HepG2 (cell line): ENCODE results near the gene HCK. TPM values are rescaled to one million over a fixed set of nuclear protein-coding genes. Genes with fewer than 3 reads are reported as not detected.

Source experiments
- EZH2 ChIP-seq: conservative IDR thresholded peaks from 2 replicates; pipeline ENCODE4 v1.6.1; 2012; ENCODE audit warnings: mild to moderate bottlenecking, low read depth, low read length, moderate library complexity
- HNF4A ChIP-seq: sonication (generic); formaldehyde crosslinking; IDR thresholded peaks from 2 replicates; pipeline ENCODE4 v1.4.0; 2020; ENCODE audit warnings: missing genetic modification reagents
- KLF15 ChIP-seq: sonication (generic); formaldehyde crosslinking; IDR thresholded peaks from 2 replicates; pipeline ENCODE4 v1.8.1; 2023; ENCODE audit warnings: borderline replicate concordance, mild to moderate bottlenecking, inconsistent platforms, missing genetic modification reagents, mixed read lengths
- NCOA2 ChIP-seq: sonication (generic); formaldehyde crosslinking; IDR thresholded peaks from 2 replicates; pipeline ENCODE4 v1.8.0; 2022; ENCODE audit warnings: inconsistent platforms
- NFE2L2 ChIP-seq: fragments of 150-350 bp; IDR thresholded peaks from 2 replicates; pipeline ENCODE4 v1.6.1; 2014; ENCODE audit warnings: low read length
- POLR2AphosphoS2 ChIP-seq: IDR thresholded peaks from 2 replicates; pipeline ENCODE4 v1.6.1; 2011; ENCODE audit warnings: low read depth, low read length, improper control_type of control experiment
- RARG ChIP-seq: sonication (generic); formaldehyde crosslinking; IDR thresholded peaks from 2 replicates; pipeline ENCODE4 v1.4.0; 2020; ENCODE audit warnings: low read depth, mild to moderate bottlenecking, missing genetic modification reagents
- SETDB1 ChIP-seq: sonication (generic); formaldehyde crosslinking; IDR thresholded peaks from 2 replicates; pipeline ENCODE4 v1.5.1; 2020; ENCODE audit warnings: missing genetic modification reagents, mild to moderate bottlenecking, borderline replicate concordance
- SUZ12 ChIP-seq: fragments of 150-350 bp; IDR thresholded peaks from 2 replicates; pipeline ENCODE4 v1.6.1; 2014; ENCODE audit warnings: low read depth, low read length
- ZC3H4 ChIP-seq: sonication (generic); formaldehyde crosslinking; IDR thresholded peaks from 2 replicates; pipeline ENCODE4 v1.4.0; 2020; ENCODE audit warnings: missing genetic modification reagents, borderline replicate concordance
- ZNF121 ChIP-seq: sonication (generic); formaldehyde crosslinking; IDR thresholded peaks from 2 replicates; pipeline ENCODE4 v1.5.0; 2020; ENCODE audit warnings: mild to moderate bottlenecking, missing genetic modification reagents
- ZNF224 ChIP-seq: sonication (generic); formaldehyde crosslinking; IDR thresholded peaks from 2 replicates; pipeline ENCODE4 v1.5.0; 2020; ENCODE audit warnings: mild to moderate bottlenecking, missing genetic modification reagents
- ZNF460 ChIP-seq: sonication (generic); formaldehyde crosslinking; IDR thresholded peaks from 2 replicates; pipeline ENCODE4 v1.5.1; 2020; ENCODE audit warnings: missing genetic modification reagents, mild to moderate bottlenecking, borderline replicate concordance
- ZNF724P ChIP-seq: sonication (generic); formaldehyde crosslinking; IDR thresholded peaks from 2 replicates; pipeline ENCODE4 v1.8.0; 2022; ENCODE audit warnings: missing genetic modification reagents, borderline replicate concordance
- ZNF780A ChIP-seq: sonication (generic); formaldehyde crosslinking; IDR thresholded peaks from 2 replicates; pipeline ENCODE4 v1.8.0; 2022; ENCODE audit warnings: mild to moderate bottlenecking, missing genetic modification reagents, moderate library complexity
- polyA plus RNA-seq, 8 experiments: library from polyadenylated mRNA; depleted of rRNA in 3 of 8; stranded (reverse) in 7 of 8; unstranded in 1 of 8; fragments of >200 nt; fragmentation: Illumina TruSeq in 4 of 8; extraction: Trizol in 4 of 8; gene quantifications; 2 replicates each; pipeline versions ENCODE4 v1.2.1 to v1.2.3, GENCODE V29; 2011 to 2016; ENCODE audit warnings: low read depth in 4 of 8, missing spikeins in 1 of 8, mixed read lengths in 1 of 8; ENCODE audit not compliant: insufficient read depth in 1 of 8
- total RNA-seq, 5 experiments: library from RNA; depleted of rRNA; stranded (reverse); fragments of >200 nt; fragmentation: Illumina TruSeq; extraction: Trizol; gene quantifications; 2 replicates each; pipeline ENCODE4 v1.2.3, GENCODE V29; 2016; ENCODE audit warnings: low read depth in 1 of 5
- TF ChIP-seq, protein P1 (sequence below): sonication (generic); formaldehyde crosslinking; conservative IDR thresholded peaks from 2 replicates; pipeline ENCODE4 v1.8.0; 2022; ENCODE audit warnings: low read depth, missing genetic modification reagents
- TF ChIP-seq, protein P2 (sequence below): sonication (generic); formaldehyde crosslinking; IDR thresholded peaks from 2 replicates; pipeline ENCODE4 v1.4.0; 2020; ENCODE audit warnings: mild to moderate bottlenecking, missing genetic modification reagents
- TF ChIP-seq, protein P3 (sequence below): sonication (generic); formaldehyde crosslinking; IDR thresholded peaks from 2 replicates; pipeline ENCODE4 v1.8.0; 2022; ENCODE audit warnings: mild to moderate bottlenecking, missing genetic modification reagents; ENCODE audit not compliant: insufficient replicate concordance
- TF ChIP-seq, protein P4 (sequence below): sonication (generic); formaldehyde crosslinking; IDR thresholded peaks from 2 replicates; pipeline ENCODE4 v1.4.0; 2020; ENCODE audit warnings: missing genetic modification reagents
- TF ChIP-seq, protein P5 (sequence below): sonication (generic); formaldehyde crosslinking; IDR thresholded peaks from 2 replicates; pipeline ENCODE4 v1.8.0; 2023; ENCODE audit warnings: mild to moderate bottlenecking, missing genetic modification reagents

The HCK gene
- total and polyA plus RNA-seq, 2 of the 13 experiments (the other 11 are each of a cell fraction or from before 2014, with no cell fraction given): 0.04 TPM; not detected in 1

DNA sequence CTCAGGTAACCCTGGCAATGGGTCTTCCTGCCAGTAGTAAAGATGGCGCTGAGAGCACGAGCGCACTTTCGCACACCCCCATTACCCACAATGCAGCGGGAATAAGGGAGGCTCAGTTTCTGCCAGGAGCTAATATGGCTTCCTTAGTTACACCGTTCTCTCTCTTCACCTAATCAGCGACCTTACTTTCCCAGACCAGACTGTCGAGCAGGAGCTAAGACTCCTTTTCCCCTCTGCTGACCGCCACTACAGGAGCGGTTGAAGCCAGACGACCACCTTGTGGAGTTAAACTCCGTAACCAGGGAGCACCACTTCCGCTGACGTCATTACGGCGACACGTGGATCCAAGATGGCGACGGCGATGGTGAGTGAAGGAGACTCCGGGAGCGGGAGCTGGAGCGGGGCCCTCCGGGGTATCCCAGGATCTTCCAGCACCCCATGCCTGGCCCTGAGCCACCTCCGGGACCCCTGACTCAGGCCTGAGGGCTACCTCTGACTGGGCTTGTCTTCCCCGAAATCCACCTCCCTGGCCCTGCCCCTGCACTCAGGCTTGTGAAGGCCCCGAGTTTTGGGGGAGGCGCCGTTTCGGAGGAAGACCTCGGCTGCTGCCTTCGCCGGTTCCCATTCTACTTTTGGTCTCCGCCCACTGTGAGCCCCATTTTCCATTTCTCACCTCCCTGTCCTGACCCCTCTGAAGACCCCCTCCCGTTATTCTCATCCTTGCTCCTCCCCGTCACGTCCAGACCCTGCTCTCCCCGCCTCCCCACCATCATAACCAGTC lies 57.5 kb downstream of the HCK start, which contains the start of gene TM9SF4 (continued):
- TF ChIP-seq, protein P1, sequence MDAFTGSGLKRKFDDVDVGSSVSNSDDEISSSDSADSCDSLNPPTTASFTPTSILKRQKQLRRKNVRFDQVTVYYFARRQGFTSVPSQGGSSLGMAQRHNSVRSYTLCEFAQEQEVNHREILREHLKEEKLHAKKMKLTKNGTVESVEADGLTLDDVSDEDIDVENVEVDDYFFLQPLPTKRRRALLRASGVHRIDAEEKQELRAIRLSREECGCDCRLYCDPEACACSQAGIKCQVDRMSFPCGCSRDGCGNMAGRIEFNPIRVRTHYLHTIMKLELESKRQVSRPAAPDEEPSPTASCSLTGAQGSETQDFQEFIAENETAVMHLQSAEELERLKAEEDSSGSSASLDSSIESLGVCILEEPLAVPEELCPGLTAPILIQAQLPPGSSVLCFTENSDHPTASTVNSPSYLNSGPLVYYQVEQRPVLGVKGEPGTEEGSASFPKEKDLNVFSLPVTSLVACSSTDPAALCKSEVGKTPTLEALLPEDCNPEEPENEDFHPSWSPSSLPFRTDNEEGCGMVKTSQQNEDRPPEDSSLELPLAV (CRISPR knock-in tag): no peak
- TF ChIP-seq ZC3H4 (CRISPR knock-in tag): no peak; the same call in 1 of the 2 replicates
- TF ChIP-seq, protein P2, sequence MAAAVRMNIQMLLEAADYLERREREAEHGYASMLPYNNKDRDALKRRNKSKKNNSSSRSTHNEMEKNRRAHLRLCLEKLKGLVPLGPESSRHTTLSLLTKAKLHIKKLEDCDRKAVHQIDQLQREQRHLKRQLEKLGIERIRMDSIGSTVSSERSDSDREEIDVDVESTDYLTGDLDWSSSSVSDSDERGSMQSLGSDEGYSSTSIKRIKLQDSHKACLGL: peak; percentile 83; the same call in 1 of the 2 replicates
- no peak; the same call in 1 of the 2 replicates for TF ChIP-seq HNF4A (CRISPR knock-in tag)
- TF ChIP-seq, protein P3, sequence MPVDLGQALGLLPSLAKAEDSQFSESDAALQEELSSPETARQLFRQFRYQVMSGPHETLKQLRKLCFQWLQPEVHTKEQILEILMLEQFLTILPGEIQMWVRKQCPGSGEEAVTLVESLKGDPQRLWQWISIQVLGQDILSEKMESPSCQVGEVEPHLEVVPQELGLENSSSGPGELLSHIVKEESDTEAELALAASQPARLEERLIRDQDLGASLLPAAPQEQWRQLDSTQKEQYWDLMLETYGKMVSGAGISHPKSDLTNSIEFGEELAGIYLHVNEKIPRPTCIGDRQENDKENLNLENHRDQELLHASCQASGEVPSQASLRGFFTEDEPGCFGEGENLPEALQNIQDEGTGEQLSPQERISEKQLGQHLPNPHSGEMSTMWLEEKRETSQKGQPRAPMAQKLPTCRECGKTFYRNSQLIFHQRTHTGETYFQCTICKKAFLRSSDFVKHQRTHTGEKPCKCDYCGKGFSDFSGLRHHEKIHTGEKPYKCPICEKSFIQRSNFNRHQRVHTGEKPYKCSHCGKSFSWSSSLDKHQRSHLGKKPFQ (CRISPR knock-in tag): peak; percentile 95
- TF ChIP-seq ZNF460 (CRISPR knock-in tag): no peak; the same call in 1 of the 2 replicates
- TF ChIP-seq NFE2L2: peak; percentile 33; the same call in 1 of the 2 replicates
- TF ChIP-seq KLF15 (CRISPR knock-in tag): peak; percentile 83; the same call in 1 of the 2 replicates
- 0 out of 2 replicates have a peak, but pooled peaks have one; percentile 38 for TF ChIP-seq NCOA2 (CRISPR knock-in tag)
- TF ChIP-seq, protein P4, sequence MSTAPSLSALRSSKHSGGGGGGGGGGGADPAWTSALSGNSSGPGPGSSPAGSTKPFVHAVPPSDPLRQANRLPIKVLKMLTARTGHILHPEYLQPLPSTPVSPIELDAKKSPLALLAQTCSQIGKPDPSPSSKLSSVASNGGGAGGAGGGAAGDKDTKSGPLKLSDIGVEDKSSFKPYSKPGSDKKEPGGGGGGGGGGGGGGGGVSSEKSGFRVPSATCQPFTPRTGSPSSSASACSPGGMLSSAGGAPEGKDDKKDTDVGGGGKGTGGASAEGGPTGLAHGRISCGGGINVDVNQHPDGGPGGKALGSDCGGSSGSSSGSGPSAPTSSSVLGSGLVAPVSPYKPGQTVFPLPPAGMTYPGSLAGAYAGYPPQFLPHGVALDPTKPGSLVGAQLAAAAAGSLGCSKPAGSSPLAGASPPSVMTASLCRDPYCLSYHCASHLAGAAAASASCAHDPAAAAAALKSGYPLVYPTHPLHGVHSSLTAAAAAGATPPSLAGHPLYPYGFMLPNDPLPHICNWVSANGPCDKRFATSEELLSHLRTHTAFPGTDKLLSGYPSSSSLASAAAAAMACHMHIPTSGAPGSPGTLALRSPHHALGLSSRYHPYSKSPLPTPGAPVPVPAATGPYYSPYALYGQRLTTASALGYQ (CRISPR knock-in tag): peak; percentile 91; the same call in 1 of the 2 replicates
- TF ChIP-seq SETDB1 (CRISPR knock-in tag): no peak
- no peak for TF ChIP-seq ZNF724P (CRISPR knock-in tag)
- peak; percentile 98 for TF ChIP-seq ZNF224
- no peak for TF ChIP-seq POLR2AphosphoS2
- peak; percentile 85 for TF ChIP-seq SUZ12
- TF ChIP-seq RARG (CRISPR knock-in tag): peak; percentile 92; the same call in 1 of the 2 replicates
- TF ChIP-seq, protein P5, sequence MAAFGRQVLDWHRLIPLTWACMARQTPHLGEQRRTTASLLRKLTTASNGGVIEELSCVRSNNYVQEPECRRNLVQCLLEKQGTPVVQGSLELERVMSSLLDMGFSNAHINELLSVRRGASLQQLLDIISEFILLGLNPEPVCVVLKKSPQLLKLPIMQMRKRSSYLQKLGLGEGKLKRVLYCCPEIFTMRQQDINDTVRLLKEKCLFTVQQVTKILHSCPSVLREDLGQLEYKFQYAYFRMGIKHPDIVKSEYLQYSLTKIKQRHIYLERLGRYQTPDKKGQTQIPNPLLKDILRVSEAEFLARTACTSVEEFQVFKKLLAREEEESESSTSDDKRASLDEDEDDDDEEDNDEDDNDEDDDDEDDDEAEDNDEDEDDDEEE (CRISPR knock-in tag): 0 out of 2 replicates have a peak, but pooled peaks have one; percentile 58
- TF ChIP-seq EZH2: no peak
- TF ChIP-seq ZNF780A (CRISPR knock-in tag): peak; percentile 83
- 0 out of 2 replicates have a peak, but pooled peaks have one; percentile 51 for TF ChIP-seq ZNF121
